Measurements from ENCODE around the gene UTP20.

DNA sequence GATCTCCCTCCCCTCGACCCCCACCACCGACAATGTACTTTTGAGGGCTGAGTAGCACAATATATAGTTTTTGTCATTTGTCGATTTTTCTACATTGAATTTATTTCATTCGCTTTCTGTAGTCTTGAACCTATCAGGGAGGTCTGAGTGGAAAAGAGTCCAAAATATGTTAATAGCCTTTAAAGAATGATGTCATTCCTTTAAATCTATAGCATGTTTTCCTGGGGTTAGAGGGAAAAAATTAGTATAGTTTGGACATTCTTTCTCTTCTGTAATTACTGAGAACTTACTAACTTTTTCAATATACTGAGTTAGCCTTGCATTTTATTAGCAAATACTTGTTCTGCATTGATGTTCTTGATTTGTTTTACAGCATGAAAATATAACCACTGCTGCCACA lies 71.8 kb downstream of the UTP20 start:
- TF ChIP-seq, protein P1, sequence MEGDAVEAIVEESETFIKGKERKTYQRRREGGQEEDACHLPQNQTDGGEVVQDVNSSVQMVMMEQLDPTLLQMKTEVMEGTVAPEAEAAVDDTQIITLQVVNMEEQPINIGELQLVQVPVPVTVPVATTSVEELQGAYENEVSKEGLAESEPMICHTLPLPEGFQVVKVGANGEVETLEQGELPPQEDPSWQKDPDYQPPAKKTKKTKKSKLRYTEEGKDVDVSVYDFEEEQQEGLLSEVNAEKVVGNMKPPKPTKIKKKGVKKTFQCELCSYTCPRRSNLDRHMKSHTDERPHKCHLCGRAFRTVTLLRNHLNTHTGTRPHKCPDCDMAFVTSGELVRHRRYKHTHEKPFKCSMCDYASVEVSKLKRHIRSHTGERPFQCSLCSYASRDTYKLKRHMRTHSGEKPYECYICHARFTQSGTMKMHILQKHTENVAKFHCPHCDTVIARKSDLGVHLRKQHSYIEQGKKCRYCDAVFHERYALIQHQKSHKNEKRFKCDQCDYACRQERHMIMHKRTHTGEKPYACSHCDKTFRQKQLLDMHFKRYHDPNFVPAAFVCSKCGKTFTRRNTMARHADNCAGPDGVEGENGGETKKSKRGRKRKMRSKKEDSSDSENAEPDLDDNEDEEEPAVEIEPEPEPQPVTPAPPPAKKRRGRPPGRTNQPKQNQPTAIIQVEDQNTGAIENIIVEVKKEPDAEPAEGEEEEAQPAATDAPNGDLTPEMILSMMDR (conservative IDR thresholded peaks at IDR 0.05 in 1 of 2, IDR thresholded peaks at IDR 0.05 in 1 of 2; ENCODE audit: extremely low read depth in 1 of 2, insufficient read depth in 1 of 2, low read depth in 1 of 2, low read length in 2 of 2) = no peak
- no peak for TF ChIP-seq EZH2 (IDR thresholded peaks at IDR 0.05; ENCODE audit: borderline replicate concordance, low read length)

Data from mammary epithelial cell (primary cell).